M059J (cell line): Measurements from ENCODE around the gene AARS1. TPM values are rescaled to one million over a fixed set of nuclear protein-coding genes. Genes with fewer than 3 reads are reported as not detected.
"Not testable (repeated sequence)": the region's sequence is repeated elsewhere in the genome, so short reads cannot be mapped to it uniquely, and the experiment has no call there.

ENCODE experiments used
- DNase-seq: peaks from one replicate; pipeline ENCODE4 v3.0.0-alpha.2; 2012; ENCODE audit warnings: low read depth
- total RNA-seq: library from RNA; depleted of rRNA; stranded (reverse); fragments of >200 nt; shearing (Covaris generic); gene quantifications from 2 replicates; pipeline ENCODE4 v1.2.3, GENCODE V29; 2014

Gene AARS1
- total RNA-seq, 1 experiment from 2014 or later, result 68.8 TPM

DNA sequence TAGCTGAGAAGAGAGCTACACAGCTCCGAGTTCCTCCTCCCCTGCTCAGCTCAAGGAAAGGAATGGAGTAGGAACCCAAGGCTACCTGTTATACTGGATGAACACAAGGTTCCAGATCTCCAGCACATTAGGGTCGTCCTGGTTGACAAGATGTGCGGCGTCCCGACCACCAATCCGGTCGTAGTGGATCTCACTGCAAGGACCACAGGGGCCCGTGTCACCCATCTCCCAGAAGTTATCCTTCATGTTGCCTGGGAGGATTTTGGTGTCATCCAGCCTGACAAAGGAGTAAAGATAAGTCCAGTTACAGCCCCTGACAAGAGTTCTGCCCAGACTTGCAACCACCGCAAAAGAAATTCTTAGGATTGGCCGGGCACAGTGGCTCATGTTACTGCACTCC, 17.6 kb downstream of the AARS1 start:
- no peak for DNase-seq

DNA sequence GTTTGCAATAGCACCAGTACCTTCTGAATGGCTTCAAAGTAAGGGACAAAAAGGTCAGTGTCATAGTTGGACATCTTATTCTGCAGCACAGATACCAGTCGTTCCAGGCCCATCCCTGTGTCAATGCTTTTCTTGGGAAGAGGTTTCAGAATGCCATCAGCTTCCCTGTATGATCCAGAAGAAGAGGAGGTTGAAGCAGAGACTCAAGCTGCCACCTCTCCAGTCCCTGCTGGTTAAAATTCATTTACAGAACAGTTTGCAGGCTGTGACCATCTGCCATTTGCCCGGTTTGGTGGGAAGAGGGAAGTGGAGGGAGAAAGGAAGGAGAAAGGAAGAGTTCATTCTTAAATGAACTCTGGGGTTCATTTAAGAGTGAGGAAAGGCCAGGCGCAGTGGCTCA, 19.1 kb downstream of the AARS1 start:
- no peak for DNase-seq

DNA sequence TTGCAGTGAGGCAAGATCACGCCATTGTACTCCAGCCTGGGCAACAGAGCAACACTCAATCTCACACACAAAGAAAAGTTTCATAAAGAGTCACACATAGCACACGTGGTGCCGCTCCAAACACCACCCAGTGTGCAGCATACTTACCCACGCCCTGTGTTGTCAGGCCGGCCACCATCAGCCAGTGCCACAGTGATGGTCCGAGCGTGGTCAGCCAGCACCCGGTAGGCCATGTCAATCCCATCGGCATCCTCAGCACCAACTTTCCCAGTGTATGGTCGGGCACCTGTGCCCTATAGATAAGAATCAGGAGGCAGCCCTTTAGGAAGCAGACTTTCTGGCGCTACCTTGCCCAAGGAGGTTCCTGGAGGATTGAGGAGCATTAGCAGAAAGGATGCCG, 19.8 kb downstream of the AARS1 start:
- no peak for DNase-seq

DNA sequence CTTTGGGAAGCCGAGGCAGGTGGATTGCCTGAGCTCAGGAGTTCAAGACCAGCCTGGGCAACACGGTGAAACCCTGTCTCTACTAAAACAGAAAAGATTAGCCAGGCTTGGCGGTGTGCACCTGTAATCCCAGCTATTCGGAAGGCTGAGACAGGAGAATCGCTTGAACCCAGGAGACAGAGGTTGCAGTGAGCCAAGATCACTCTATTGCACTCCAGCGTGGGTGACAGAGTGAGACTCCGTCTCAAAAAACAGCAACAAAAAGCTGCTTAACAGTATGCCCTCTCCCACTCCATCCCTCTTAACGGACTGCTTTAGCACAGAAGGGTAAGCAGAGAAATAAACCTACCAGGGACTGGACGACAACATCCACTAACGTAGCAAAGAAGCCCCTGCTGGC, 21.4 kb downstream of the AARS1 start:
- not testable (repeated sequence) for DNase-seq

DNA sequence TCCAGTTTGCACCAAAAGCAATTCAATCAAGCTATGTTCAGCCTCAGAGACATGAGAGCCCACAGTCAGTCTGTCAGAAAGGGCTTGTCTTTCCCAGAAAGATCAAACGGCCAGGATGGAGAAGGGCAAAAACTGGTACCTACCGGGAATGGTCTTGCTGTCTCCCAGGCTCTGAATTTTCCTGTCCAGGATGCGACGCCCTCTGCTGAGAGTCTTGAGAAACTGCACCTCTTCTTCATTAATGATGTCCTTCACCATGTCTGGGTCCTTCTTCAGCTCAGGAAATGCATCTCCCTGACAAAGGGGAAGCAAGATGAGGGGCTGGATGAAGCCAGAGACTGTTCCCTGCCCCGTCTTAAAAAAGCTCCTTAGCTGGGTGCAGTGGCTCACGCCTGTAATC, 21.8 kb downstream of the AARS1 start:
- DNase-seq, result peak; percentile 51

DNA sequence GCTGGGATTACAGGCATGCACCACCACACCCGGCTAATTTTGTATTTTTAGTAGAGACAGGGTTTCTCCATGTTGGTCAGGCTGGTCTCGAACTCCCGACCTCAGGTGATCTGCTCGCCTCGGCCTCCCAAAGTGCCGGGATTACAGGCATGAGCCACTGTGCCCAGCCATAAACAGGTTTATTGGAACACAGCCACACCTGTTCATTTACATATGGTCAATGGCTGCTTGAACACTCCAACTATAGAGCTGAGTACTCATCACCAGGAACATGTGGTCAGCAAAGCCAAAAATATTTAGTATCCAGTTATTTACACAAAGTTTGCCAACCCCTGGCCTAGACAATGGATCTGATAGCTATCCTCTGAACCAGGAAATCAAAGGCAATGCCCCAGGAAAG, 29.4 kb downstream of the AARS1 start:
- DNase-seq, result not testable (repeated sequence)

DNA sequence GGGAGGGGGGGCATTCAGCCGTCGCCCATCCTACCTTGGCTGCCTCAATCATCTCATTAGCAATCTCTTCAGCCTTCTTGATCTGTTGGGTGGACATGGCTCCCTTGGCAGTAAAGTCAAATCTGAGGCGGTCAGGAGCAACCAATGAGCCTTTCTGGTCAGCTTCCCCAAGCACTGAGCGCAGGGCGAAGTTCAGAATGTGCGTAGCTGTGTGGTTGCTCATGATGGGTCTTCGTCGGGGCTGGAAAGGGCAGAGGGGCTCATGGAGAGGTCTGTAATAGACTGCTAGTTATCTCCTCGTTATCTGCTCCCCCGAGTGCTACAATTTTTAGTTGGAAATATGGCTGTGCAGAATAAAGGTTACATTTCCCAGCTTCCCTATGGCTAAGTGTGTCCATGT, 30.4 kb downstream of the AARS1 start:
- DNase-seq, result no peak

DNA sequence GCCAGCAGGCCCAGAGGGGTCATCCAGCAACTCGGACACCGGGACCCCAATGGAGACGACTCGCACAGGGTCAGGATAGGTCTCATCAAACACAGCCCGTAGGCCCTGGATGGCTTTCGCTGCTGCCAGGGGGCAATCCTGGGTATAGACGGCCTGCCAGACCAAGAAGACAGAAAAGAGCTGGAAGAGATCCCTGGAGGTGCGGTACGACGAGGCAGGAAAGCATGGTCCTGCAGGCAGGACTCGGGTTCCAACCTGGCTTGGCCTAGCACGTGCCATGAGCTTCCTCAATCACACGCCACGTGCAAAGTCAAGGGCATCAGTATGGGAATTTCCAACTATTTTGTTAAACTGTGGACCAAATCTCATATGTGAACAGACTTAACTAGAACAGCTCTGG, 31.2 kb downstream of the AARS1 start:
- no peak for DNase-seq

DNA sequence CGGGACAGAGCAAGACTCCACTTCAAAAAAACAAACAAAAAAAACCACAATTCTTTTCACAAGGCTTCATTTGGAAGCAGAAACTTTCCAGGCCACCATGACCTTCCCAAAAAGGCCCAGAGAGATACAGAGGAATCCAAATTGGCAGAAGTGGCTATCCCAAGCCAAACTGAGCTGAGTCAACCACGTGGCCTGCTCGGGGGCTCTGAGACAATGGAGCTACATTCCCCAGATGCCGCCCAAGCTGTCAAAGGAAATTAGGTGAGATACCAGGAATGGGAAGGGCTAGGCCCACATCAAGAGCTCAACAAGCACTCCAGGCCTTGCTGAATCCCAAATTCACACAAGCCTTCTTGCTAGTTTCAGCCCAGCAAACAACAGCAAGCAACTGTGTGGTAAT, 31.9 kb downstream of the AARS1 start:
- DNase-seq, result peak; percentile 18

DNA sequence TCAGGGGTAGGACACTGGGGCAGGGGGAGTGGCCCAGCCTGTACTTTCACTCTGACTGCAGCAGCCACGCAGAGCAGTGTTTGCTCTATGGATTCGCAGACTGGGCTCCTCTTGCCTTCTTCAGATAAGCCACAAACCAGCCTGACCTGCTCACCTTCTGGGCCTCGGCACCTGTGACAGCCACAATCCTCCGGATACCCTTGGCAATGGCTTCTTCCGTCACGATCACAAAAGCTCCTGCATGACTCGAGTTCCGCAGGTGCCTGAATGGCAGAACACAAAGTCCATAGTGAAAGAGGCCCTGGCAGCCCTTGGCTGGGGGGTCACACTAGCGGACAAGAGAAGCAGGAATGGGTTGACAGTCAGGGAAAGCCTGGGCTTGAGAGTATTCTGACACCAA, 33.7 kb downstream of the AARS1 start:
- no peak for DNase-seq

DNA sequence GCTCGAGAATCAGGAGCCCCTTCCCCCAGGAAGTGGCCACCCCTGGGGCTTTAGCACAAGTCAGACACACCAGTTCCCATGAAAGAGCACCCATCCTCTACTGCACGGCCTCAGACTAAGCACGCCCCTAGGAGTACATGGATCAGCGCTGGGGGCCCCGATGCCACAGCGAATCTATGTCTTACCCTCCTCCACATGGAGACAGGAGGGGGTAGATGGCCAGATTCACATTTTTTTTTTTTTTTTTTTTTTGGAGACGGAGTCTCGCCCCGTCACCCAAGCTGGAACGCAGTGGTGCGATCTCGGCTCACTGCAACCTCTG, 34.4 kb downstream of the AARS1 start:
- DNase-seq, result no peak

DNA sequence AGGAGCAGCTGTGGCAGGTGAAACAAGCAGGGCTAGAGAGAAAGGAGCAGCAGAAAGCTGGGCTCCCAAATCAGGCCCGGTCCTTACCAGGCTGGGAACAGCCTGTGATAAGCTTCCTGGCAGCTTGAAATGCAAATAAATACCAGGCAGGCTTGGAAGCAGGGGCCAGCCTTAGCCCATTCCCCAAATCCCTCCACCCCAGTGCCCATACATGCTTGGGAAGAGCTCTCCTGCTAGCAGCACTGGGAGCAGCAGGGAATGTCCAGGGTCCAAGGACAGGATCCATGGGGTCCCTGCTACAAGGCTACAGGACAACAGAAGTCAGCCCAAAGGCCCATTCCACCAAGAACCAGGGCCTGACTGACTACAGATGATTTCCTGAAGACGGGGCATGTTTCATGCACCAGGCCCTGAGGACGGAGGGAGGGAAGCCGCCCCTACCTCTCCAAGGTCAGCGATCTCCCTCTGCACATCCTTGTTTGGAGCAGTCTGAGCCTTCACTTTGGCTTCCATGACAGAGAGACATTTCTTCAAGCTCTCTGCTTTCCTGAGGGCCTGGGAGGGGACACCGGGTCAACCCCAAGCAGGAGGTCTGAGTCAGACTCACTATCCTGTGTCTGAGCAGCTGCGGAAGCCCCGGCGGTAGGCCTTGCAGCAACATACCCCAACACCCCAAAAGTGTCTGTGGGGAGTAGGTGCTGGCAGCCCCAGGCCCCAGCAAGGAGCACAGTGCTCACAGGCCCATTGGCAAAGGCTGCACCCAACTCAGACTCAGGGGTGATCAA, 34.9 kb downstream of the AARS1 start:
- DNase-seq, result peak; percentile 27

DNA sequence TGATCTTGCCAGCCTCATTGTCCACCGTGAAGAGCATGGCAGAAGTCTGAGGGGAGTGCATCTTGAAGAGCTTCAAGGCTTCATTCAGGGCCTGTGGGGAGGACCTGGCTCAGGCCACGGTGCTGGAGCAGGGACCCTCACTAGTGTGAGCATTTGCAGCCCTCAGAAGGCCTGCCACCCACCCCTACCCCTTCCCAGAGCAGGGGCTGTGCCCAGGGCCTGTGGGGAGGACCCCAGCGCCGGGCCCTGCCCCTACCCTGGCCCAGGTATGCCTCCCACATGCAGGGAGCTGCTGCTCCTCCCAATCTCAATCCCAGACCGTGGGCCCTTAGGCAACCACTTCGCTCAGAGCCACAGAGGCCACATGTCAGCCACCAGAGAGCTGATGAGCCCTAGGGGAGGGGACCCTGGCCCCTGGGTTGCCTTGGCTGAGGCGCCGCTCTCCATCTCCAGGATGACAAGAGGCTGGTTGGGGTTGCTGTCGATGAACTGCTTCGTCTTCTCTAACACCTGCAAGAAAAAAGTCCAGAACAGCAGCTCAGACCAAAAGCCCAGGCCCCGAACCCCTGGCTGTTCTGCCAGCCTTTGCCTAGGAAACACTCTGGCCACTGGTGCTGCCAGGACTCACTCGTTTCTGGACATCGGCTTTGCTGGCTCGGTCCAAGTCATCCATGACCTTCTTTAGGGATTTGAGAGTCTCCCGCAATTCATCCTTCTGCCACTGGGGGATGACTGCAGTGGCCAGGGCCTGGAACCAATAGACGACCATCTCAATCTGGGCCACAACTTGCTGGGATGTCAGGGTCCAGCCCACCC, 35.8 kb downstream of the AARS1 start:
- DNase-seq, result peak; percentile 48

DNA sequence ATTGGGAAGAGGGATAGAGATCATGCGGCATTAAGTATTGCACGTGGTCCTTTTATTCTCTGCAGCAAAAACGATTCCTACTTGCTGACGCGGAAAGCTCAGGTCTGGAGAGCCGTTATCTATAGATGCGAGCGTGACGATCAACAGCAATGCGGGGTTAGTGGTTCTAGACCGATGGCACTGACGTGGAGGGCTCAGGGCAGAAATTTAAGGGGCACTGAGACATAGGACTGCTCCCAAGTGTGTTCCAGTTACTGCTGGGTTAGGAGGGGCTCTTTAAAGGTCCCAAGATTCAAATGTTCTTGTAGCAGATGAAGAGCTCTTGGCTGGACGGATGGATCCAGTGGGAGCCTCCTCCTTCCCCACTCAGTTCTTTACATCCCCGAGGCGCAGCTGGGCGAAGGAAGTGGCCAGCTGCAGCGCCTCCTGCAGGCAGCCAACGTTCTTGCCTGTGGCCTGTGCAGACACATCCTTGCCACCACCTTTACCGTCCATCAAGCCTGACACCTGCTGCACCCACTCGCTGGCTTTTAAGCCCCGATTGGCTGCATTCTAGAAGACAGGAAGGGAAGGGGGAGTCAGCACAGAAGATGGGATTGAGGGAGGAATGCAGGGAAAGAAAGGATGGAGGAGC, 36.8 kb downstream of the AARS1 start:
- DNase-seq, result no peak

DNA sequence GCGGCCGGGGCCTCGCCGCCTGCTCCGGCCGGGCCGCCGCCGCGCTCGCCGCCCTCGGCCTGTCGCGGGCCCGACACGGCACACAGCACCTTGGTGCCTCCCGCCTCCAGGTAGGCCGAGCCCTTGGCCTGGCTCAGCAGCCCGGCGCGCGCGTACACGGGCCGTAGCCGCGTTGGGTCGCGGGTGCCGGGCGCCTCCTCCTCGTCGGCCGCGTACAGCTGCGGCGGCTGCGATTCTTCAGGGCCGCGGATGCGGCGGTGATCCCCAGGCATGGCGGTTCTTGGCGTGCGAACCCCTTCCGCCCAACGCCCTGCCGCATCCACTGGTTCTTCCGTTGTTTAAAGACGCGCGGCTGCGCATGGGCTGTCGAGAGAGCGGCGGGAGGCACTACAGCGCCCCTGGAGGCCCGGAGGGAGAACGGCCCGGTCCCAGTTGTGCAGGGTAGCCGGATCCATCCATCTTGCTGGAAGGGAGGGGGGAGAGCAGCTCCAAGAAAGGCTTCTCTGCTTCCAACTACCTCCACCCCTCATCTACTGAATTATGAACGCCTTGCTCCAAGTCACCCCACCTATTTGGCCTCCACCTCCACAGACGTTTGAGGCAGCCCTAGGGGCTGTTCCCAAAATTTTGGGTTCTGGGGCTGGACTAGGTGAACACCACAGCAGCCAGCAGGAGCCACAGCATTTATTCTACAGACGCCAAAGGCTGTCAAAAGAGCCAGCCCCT, 37.5 kb downstream of the AARS1 start, which contains the start of gene EXOSC6:
TSS of gene EXOSC6 (minus strand) at position 312 of the 726 bp plus-strand sequence. CDS start at position 272, 40 bp downstream.
- peak; percentile 93 for DNase-seq

DNA sequence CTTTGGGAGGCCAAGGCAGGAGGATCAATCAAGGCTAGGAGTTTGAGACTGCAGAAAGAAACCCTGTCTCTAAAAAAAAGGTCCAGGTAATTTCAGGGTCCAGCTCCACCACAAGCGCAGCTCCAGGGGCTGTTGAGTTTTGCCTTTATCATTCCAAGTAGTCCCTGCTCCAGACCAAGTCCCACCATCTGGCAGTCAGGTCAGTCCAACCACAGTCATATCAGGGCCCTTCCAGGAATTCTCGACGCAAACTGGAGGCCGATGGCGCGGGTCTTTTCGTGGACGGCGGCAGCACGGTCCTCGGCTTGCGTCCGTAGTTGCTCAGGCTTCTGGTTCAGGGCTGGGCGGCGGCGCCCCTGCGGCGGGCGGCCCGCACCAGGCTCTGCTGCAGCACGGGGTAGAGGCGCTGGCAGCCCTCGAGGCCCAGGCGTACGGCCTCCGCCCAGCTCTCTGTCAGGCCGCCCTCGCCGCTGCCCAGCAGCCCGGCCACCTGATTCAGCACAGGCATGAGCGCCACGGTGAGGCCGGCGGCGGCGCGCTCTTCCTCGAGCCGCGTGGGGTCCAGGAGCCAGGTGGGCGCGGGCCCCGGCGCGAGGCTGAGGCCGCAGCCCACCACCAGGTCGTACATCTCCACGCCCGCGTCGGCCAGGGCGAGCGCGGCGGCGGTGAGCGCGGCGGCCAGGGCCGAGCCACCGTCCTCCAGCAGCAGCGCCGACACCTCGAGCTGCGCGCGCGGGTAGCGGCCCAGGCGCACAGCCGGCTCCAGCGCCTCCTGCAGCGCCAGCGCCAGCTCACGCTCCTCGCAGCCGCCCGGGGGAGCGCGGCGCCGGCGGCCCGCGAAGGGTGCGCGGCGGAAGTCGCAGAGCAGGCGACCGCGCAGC, 38.3 kb downstream of the AARS1 start:
- DNase-seq, result peak; percentile 55

DNA sequence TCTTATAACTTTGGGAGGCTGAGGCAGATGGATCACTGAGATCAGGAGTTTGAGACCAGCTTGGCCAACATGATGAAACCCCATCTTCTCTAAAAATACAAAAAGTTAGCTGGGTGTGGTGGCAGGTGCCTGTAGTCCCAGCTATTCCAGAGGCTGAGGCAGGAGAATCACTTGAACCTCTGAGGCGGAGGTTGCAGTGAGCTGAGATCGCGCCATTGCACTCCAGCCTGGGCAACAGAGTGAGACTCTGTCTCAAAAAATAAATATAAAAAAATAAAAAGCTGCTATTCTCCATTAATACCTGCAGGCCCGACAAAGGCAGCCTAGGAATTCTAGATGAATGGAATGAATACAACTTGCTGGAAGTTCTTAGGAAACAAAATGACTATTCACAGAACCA, 39.6 kb downstream of the AARS1 start:
- not testable (repeated sequence) for DNase-seq

DNA sequence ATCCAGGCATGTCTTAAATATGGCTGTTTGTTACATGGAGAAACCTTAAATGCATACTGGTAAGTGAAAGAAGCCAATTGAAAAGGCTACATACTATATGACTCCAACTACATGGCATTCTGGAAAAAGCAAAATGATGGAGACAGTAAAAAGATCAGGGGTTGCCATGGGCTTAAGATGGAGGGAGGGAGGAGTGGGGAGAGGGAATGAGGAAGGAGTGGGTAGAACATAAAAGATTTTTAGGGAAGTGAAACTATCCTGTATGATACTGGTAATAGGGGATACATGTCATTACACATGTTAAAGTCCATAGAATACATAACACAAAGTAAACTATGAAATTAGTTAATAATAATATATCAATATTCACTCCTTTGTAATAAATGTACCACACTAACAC, 50.5 kb downstream of the AARS1 start:
- not testable (repeated sequence) for DNase-seq

DNA sequence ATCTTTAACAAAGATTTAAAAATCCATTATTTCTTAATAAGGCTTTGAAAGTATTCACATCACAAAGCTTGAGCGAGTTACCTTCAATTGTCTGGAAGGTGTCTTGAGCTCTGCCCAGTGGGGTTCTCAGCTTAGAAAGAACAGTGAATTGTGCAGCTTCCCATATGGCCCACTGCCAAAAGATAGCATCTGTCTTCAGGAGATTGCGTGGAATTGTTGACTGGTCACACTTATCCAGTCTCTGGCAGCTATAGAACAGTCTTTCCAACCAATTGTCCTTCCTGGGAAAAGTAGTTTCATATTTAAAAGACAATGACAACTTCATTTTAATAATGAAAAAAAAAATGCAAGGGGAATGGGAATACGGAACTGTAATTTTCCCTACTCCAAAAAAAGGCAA, 57.5 kb downstream of the AARS1 start:
- DNase-seq, result not testable (repeated sequence)

DNA sequence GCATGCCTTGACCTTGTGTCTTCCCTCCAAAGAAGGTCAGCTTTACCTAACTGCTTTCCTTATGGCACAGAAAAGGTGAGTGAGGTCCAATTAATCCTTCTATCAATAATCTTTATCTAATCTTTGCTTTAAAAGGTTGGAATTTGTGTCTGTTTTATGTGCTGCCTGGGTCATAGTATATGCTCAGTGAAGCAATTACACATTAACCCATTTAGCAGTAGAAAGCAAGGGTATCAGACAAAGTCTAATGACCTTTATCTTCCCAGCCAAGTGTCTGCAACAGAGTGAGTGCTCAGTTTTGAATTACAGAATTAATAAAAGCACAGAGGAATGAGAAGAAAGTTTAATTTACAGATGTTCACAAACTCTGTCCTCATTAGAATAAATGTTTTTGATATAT, 63.3 kb downstream of the AARS1 start:
- not testable (repeated sequence) for DNase-seq

DNA sequence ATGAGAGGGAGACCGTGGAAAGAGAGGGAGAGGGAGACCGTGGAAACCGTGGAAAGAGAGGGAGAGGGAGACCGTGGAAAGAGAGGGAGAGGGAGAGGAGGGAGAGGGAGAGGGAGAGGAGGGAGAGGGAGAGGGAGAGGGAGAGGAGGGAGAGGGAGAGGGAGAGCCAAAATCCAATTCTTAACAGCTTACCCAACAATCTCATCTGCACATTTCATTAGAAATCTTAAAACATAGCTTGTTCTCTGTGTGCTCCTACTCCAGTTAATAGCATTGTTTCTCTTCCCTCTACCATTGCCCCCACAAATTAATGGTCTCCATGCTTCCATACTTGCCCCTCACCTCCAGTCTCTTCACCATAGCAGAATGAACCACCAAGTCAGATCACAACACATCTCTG, 63.9 kb downstream of the AARS1 start:
- DNase-seq, result not testable (repeated sequence)
